WI38 (cell line): ENCODE measurements around the gene PKHD1.

ENCODE experiments used
- H3K4me3 ChIP-seq: 2 replicates; pipeline ENCODE4 v1.5.1; 2011; ENCODE audit warnings: low read depth, mild to moderate bottlenecking, control low read depth, low read length
- TF ChIP-seq, protein P1 (sequence below): IDR thresholded peaks from 2 replicates; pipeline ENCODE4 v1.5.1; 2012; ENCODE audit warnings: low read depth, mild to moderate bottlenecking, control low read depth, low read length

PKHD1 gene

DNA sequence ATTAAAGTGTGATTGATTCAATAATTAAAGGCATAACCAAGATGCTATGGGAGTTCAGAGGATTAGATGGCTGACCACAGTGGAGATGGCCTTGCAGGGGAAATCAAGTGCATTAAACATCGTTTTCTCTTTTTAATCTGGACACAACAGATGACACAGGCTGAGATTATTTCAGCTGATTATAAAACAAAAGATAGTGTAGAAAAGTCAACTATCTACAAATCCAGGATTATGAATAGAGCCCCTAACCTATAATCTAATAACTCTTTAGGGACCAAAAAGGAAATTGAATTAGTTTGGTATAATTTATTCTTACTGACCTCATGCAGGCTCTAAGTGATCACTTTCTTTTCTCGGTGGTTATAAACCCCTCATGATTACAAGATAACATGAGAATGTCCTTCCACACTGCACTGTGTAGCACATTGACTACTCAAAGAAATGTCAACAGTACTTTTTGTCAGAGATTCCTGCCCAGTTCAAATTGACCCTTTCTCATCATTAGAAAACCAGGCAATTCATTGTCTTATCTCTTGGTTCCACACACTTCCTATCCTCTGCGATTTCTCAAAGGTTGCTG is 122.1 kb downstream of the PKHD1 start:
- H3K4me3 ChIP-seq, result no peak overlapping the region

GRCh38 chr6:51963980-51964379 is 123.4 kb downstream of the PKHD1 start:
- H3K4me3 ChIP-seq, result no peak overlapping the region
- TF ChIP-seq, protein P1, sequence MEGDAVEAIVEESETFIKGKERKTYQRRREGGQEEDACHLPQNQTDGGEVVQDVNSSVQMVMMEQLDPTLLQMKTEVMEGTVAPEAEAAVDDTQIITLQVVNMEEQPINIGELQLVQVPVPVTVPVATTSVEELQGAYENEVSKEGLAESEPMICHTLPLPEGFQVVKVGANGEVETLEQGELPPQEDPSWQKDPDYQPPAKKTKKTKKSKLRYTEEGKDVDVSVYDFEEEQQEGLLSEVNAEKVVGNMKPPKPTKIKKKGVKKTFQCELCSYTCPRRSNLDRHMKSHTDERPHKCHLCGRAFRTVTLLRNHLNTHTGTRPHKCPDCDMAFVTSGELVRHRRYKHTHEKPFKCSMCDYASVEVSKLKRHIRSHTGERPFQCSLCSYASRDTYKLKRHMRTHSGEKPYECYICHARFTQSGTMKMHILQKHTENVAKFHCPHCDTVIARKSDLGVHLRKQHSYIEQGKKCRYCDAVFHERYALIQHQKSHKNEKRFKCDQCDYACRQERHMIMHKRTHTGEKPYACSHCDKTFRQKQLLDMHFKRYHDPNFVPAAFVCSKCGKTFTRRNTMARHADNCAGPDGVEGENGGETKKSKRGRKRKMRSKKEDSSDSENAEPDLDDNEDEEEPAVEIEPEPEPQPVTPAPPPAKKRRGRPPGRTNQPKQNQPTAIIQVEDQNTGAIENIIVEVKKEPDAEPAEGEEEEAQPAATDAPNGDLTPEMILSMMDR, result no peak

More for the DNA sequence above, 122.1 kb downstream of the PKHD1 start:
- TF ChIP-seq, protein P1, result no peak

- no peak overlapping the region for H3K4me3 ChIP-seq
- TF ChIP-seq, protein P1, result no peak
Measured at GRCh38 chr6:51962354-51962753, 125.1 kb downstream of the PKHD1 start.

DNA sequence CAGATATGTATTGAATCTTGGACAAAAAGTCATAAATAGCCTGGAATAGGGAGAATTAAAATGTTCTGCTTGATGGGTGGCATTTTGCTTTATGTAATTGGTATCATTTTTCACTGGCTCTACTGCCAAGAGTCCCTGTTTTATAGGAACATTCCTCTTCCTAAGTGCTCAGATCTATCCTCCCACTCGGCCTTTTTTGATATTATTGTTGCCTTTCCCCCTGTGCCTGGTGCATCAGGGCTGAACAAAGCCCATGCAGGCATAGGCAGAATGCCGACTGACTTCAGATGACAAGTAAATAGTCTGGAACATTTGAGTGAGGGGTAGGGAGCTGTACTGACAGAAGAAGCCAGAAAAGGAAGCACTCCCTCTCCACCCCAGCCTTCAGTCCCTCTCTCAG is 127.0 kb downstream of the PKHD1 start:
- H3K4me3 ChIP-seq, result no peak overlapping the region
- TF ChIP-seq, protein P1, result no peak

- H3K4me3 ChIP-seq, result no peak overlapping the region
- TF ChIP-seq, protein P1, result peak; percentile 34; the same call in 1 of the 2 replicates
Measured at GRCh38 chr6:51959744-51960383, 127.5 kb downstream of the PKHD1 start.

DNA sequence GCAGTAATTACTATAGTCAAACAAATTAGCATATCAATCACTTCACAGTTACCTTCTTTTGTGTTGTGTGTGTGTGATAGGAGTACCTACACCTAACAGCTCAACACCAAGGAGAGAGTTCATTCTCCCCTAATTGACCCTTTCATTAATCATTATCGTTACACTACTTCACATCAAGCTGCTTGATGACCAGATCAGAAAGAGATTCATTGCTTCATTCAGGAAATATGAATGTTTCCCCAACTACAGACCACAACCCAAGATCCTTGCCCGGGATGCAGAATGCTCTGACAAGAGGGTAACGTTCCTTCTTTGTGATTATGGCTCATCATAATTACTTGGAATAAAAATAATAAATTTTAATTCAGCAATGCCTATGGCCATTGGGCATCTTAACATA is 132.7 kb downstream of the PKHD1 start:
- H3K4me3 ChIP-seq, result no peak overlapping the region
- TF ChIP-seq, protein P1, result no peak

DNA sequence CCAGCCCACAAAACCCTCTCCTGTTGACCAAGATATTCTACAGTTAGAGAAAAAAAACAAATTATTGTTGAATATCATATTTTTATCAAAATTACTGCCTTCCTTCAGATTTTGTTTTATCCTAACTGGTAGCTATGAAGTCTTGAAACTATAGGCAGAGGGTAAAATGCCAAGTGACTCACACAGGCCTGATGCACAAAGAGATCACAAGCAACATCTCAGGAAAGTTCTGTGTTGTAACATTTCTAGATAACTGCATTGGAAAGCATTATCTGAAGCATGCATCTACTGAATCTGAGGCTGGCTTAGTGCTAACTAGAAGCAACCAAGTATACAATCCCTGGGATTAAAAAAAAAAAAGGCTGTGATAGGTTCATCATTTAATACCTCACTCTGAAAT is 134.2 kb downstream of the PKHD1 start:
- H3K4me3 ChIP-seq, result no peak overlapping the region
- TF ChIP-seq, protein P1, result no peak
